ENCODE data around the gene NPHP3. TPM values are rescaled to one million over a fixed set of nuclear protein-coding genes. Genes with fewer than 3 reads are reported as not detected.

The NPHP3 gene
- total and polyA plus RNA-seq, 2 of the 4 experiments (the other 2 are of a cell fraction) = 19.9 to 21.3 TPM

DNA sequence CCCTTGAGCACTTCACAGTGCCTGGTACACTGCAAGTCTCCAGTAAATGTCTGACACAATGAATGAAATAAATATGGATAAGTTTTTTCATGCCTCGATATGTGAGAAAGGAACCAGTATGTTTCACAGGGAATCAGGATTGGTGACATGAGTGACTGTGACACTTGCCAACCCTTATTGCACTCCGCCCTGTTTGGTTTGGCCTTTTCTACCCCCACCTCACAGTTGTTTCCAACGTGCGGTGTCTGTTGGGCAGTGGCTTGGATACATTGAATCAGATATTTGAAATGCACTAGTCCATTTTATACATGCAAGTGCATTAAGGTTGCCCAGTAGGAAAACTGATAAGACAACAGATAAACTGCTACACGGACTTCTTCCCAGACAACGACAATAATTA lies 2.0 kb downstream of the NPHP3 start:
- TF ChIP-seq MAZ (IDR thresholded peaks at IDR 0.05; ENCODE audit: borderline replicate concordance, low read depth, low read length) = no peak
- no peak for TF ChIP-seq RCOR1 (IDR thresholded peaks at IDR 0.05; ENCODE audit: insufficient replicate concordance, low read length)
- no peak for TF ChIP-seq MXI1 (IDR thresholded peaks at IDR 0.05; ENCODE audit: borderline replicate concordance, low read depth, low read length)
- TF ChIP-seq FOS (IDR thresholded peaks at IDR 0.05; ENCODE audit: low read depth, low read length) = no peak
- TF ChIP-seq BHLHE40 (IDR thresholded peaks at IDR 0.05; ENCODE audit: low read depth, low read length) = no peak
- TF ChIP-seq CEBPB (IDR thresholded peaks at IDR 0.05; ENCODE audit: low read depth, low read length) = no peak
- no peak overlapping the region for H2BK20ac ChIP-seq (ENCODE audit: low read depth, low read length)
- peaks cover 10% of the 10 kb centered on the region for H3K36me3 ChIP-seq (ENCODE audit: control insufficient read depth, insufficient read depth, low read length)
- CTCF ChIA-PET = no interaction called here
- peak overlapping the region; percentile 1; the same call in 1 of the 2 replicates for H3K4me3 ChIP-seq (ENCODE audit: insufficient read depth, low read depth, low read length)
- DNase-seq (no peak), ATAC-seq (ENCODE audit: low read depth) (no peak)
- H3K4me1 ChIP-seq (ENCODE audit: control insufficient read depth, insufficient read depth, low read length) = peaks cover 7% of the 10 kb centered on the region
- H3K27me3 ChIP-seq (ENCODE audit: control insufficient read depth, insufficient read depth, low read length) = no peaks in the 10 kb centered on the region
- POLR2A ChIA-PET (ENCODE audit: unreplicated experiment) = interaction anchor here (0.6 kb wide), 1 partner anchor 11 kb away, joined by 3 read pairs; no protein-coding TSS in a partner anchor
- no peak overlapping the region for H2AK5ac ChIP-seq (ENCODE audit: low read depth, low read length)
- no peak overlapping the region for H3K4ac ChIP-seq (ENCODE audit: low read depth, low read length)
- H4K20me1 ChIP-seq (ENCODE audit: insufficient read depth, low read length) = peaks cover 8% of the 10 kb centered on the region; the same call in 1 of the 2 replicates
- H2AFZ ChIP-seq (replicated peaks; ENCODE audit: low read length, poor library complexity) = no peak overlapping the region
- no peak overlapping the region for H3K27ac ChIP-seq (ENCODE audit: insufficient read depth, low read length)
- peak overlapping the region; percentile 68 for H3K23ac ChIP-seq (ENCODE audit: low read depth, low read length)
- dilution Hi-C loops (cut with HindIII; ENCODE audit: low sequenced_read_pairs, unreplicated experiment) = no loop called here
- no peak overlapping the region for H2AK9ac ChIP-seq (replicated peaks; ENCODE audit: low read depth, low read length, poor library complexity)
- peaks cover 10% of the 10 kb centered on the region for H3K9me1 ChIP-seq (ENCODE audit: insufficient read depth, low read length)
- no peak overlapping the region for H4K5ac ChIP-seq (ENCODE audit: low read depth, low read length)
- no peak overlapping the region for H4K91ac ChIP-seq (ENCODE audit: insufficient read depth, low read depth, low read length)
- BruUV-seq (replicated peaks) = no TSS peak
- H3K56ac ChIP-seq (ENCODE audit: extremely low read depth, insufficient read depth, low read length) = no peak overlapping the region
- H2BK15ac ChIP-seq (ENCODE audit: low read depth, low read length) = no peak overlapping the region
- no peak overlapping the region for H3K9ac ChIP-seq (ENCODE audit: low read depth, low read length)
- H3K9me3 ChIP-seq (ENCODE audit: control insufficient read depth, insufficient read depth, low read length) = no peaks in the 10 kb centered on the region
- H2BK5ac ChIP-seq (ENCODE audit: low read depth, low read length, poor library complexity, severe bottlenecking) = no peak overlapping the region
- H2BK120ac ChIP-seq (ENCODE audit: low read depth, low read length) = no peak overlapping the region
- H3K79me1 ChIP-seq (ENCODE audit: low read depth in 1 of 2, low read length in 2 of 2) = peaks cover 8 to 38% of the 10 kb centered on the region in 2 experiments
- no CpG with 5 or more reads among the region's 6 CpGs for WGBS, 2 experiments (ENCODE audit: extremely low coverage in 2 of 2, insufficient read length in 1 of 2)
- H4K8ac ChIP-seq (ENCODE audit: low read depth in 2 of 2, low read length in 2 of 2) = no peak overlapping the region
- peak overlapping the region; percentile 60; the same call in 1 of the 2 replicates for H3K14ac ChIP-seq (replicated peaks; ENCODE audit: low read depth, low read length)
- in situ Hi-C loops (cut with MboI; ENCODE audit: low sequenced_read_pairs) = loop anchor here (25.0 kb wide), 1 partner anchor 892 kb away; no protein-coding TSS in a partner anchor
- H3K4me2 ChIP-seq (ENCODE audit: low read depth, low read length) = peak overlapping the region; percentile 70
- H3K18ac ChIP-seq (ENCODE audit: low read depth, low read length) = no peak overlapping the region
- intact Hi-C loops (cut with micrococcal nuclease) = no loop called here
